OCI-LY7 (cell line): ENCODE data around the gene RPL6.

Experiments
- EZH2phosphoT487 ChIP-seq: fragments of 200-600 bp; sonication (generic); IDR thresholded peaks from 2 replicates; pipeline ENCODE4 v1.6.1; 2018; ENCODE audit warnings: low read depth, borderline replicate concordance, mild to moderate bottlenecking, mixed run types, antibody characterized with exemption, low read length, moderate library complexity, mixed read lengths
- TF ChIP-seq, protein P1 (sequence below): fragments of 200-600 bp; sonication (generic); conservative IDR thresholded peaks from 2 replicates; pipeline ENCODE4 v1.5.1; 2014; ENCODE audit warnings: mild to moderate bottlenecking, antibody characterized with exemption, low read length, moderate library complexity, mixed read lengths

DNA sequence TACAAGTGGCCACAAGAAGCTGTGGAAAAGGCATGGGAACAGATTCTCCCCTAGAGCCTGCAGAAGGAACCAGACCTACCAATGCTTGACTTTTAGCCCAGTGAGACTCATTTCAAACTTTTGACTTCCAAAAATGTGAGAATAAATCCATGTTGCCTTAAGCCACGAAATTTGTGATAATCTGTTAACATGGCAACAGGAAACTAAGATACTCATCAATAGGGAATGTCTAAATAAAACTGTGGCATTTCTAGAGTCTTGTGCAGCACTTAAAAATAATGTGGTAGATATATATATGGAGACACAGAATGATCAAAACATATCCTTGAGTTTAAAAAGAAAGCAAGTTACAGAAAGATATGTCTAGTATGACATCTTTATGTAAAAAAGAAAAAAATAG lies 39.2 kb downstream of the RPL6 start:
- TF ChIP-seq, protein P1, sequence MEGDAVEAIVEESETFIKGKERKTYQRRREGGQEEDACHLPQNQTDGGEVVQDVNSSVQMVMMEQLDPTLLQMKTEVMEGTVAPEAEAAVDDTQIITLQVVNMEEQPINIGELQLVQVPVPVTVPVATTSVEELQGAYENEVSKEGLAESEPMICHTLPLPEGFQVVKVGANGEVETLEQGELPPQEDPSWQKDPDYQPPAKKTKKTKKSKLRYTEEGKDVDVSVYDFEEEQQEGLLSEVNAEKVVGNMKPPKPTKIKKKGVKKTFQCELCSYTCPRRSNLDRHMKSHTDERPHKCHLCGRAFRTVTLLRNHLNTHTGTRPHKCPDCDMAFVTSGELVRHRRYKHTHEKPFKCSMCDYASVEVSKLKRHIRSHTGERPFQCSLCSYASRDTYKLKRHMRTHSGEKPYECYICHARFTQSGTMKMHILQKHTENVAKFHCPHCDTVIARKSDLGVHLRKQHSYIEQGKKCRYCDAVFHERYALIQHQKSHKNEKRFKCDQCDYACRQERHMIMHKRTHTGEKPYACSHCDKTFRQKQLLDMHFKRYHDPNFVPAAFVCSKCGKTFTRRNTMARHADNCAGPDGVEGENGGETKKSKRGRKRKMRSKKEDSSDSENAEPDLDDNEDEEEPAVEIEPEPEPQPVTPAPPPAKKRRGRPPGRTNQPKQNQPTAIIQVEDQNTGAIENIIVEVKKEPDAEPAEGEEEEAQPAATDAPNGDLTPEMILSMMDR: no peak
- no peak for TF ChIP-seq EZH2phosphoT487
